GM12878 (cell line): ENCODE results near the gene TNFAIP2. TPM values are rescaled to one million over a fixed set of nuclear protein-coding genes. Genes with fewer than 3 reads are reported as not detected.

Experiments
- ATAC-seq: fragments of 200-7000 bp; cut with Tn5 transposase; 3 replicates; pipeline ENCODE4 v1.9.1; 2020; ENCODE audit warnings: mild to moderate bottlenecking, moderate library complexity
- BruUV-seq: library from RNA; stranded (reverse); fragments of 400-500 nt; replicated peaks from 2 replicates; lab custom pipeline; 2021; lab: Mats Ljungman, UMichigan
- CTCF ChIA-PET: fragments of 300-600 bp; sonication (Branson Sonifier 250); formaldehyde crosslinking; extraction: SDS; loops from one replicate; lab custom pipeline; 2021; ENCODE audit warnings: inconsistent platforms; lab: Yijun Ruan, JAX
- POLR2A ChIA-PET: fragments of 350-600 bp; formaldehyde crosslinking; extraction: SDS; loops from one replicate; lab custom pipeline; 2021; ENCODE audit warnings: inconsistent platforms; lab: Charles Lee
- RAD21 ChIA-PET: fragments of 300-600 bp; sonication (Branson Sonifier 250); formaldehyde crosslinking; loops from one replicate; lab custom pipeline; 2023; ENCODE audit warnings: antibody characterized with exemption; ENCODE audit not compliant: unreplicated experiment; lab: Charles Lee
- SMC1A ChIA-PET: fragments of 300-600 bp; sonication (Branson Sonifier 250); formaldehyde crosslinking; loops from one replicate; lab custom pipeline; 2023; ENCODE audit not compliant: unreplicated experiment, uncharacterized antibody; lab: Charles Lee
- DNase-seq: peaks from one replicate; pipeline ENCODE4 v3.0.0-alpha.2; 2011; ENCODE audit warnings: low read depth, low spot score
- FAIRE-seq: peaks from 3 replicates; lab custom pipeline; 2011; peaks lifted over from hg19 to GRCh38; lab: Jason Lieb, UNC
- H2AFZ ChIP-seq: 2 replicates; pipeline ENCODE4 v1.6.0; 2011; ENCODE audit warnings: low read depth, low read length, control low read depth; ENCODE audit not compliant: control insufficient read depth
- H3K27ac ChIP-seq: 2 replicates; pipeline ENCODE4 v1.5.1; 2011; ENCODE audit warnings: control low read depth; ENCODE audit not compliant: control insufficient read depth, insufficient read depth
- H3K27me3 ChIP-seq, 2 experiments: replicated peaks in 1 of 2; 2 replicates each; pipeline versions ENCODE4 v1.6.0 to v1.6.1; 2011; ENCODE audit warnings: low read length in 1 of 2; ENCODE audit not compliant: control insufficient read depth in 2 of 2, insufficient read depth in 2 of 2
- H3K36me3 ChIP-seq, 2 experiments: 2 replicates each; pipeline ENCODE4 v1.5.1; 2011; ENCODE audit warnings: low read length in 1 of 2; ENCODE audit not compliant: control insufficient read depth in 2 of 2, insufficient read depth in 2 of 2
- H3K4me1 ChIP-seq: 2 replicates; pipeline ENCODE4 v1.6.1; 2011; ENCODE audit warnings: mild to moderate bottlenecking, low read length, moderate library complexity, mixed read lengths; ENCODE audit not compliant: control insufficient read depth, insufficient read depth
- H3K4me2 ChIP-seq: 2 replicates; pipeline ENCODE4 v1.6.0; 2011; ENCODE audit warnings: control low read depth; ENCODE audit not compliant: control insufficient read depth, insufficient read depth
- H3K4me3 ChIP-seq: fragments of 200-600 bp; sonication (generic); 2 replicates; pipeline ENCODE4 v1.5.1; 2016
- H3K79me2 ChIP-seq: 2 replicates; pipeline ENCODE4 v1.6.0; 2011; ENCODE audit warnings: low read length; ENCODE audit not compliant: control insufficient read depth, insufficient read depth
- H3K9ac ChIP-seq: 2 replicates; pipeline ENCODE4 v1.8.0; 2011; ENCODE audit warnings: low read length, control low read depth, mixed read lengths; ENCODE audit not compliant: control insufficient read depth, insufficient read depth
- H3K9me3 ChIP-seq: replicated peaks from 3 replicates; pipeline ENCODE4 v1.5.1; 2011; ENCODE audit warnings: mild to moderate bottlenecking, low read length; ENCODE audit not compliant: control insufficient read depth, insufficient read depth
- H4K20me1 ChIP-seq: 2 replicates; pipeline ENCODE4 v1.6.0; 2011; ENCODE audit not compliant: control insufficient read depth, insufficient read depth
- ATF7 ChIP-seq: fragments of 450-650 bp; IDR thresholded peaks from 2 replicates; pipeline ENCODE4 v1.6.1; 2016; ENCODE audit warnings: low read depth, mild to moderate bottlenecking
- BCLAF1 ChIP-seq: fragments of 450-650 bp; IDR thresholded peaks from 2 replicates; pipeline ENCODE4 v1.6.1; 2017; ENCODE audit warnings: antibody characterized with exemption, mild to moderate bottlenecking, moderate library complexity
- DPF2 ChIP-seq: fragments of 450-650 bp; IDR thresholded peaks from 2 replicates; pipeline ENCODE4 v1.6.1; 2017; ENCODE audit warnings: mild to moderate bottlenecking
- ESRRA ChIP-seq: IDR thresholded peaks from 2 replicates; pipeline ENCODE4 v1.6.1; 2012; ENCODE audit warnings: mild to moderate bottlenecking, low read length, improper control_type of control experiment
- GATAD2B ChIP-seq: fragments of 450-650 bp; conservative IDR thresholded peaks from 2 replicates; pipeline ENCODE4 v1.6.1; 2017; ENCODE audit warnings: low read depth, mild to moderate bottlenecking, moderate library complexity
- IKZF1 ChIP-seq: fragments of 450-650 bp; conservative IDR thresholded peaks from 2 replicates; pipeline ENCODE4 v1.6.1; 2017; ENCODE audit warnings: antibody characterized with exemption, mild to moderate bottlenecking
- IRF4 ChIP-seq: IDR thresholded peaks from 2 replicates; pipeline ENCODE4 v1.6.1; 2011; ENCODE audit warnings: low read depth, low read length
- LARP7 ChIP-seq: fragments of 450-650 bp; IDR thresholded peaks from 2 replicates; pipeline ENCODE4 v1.6.1; 2017; ENCODE audit warnings: mild to moderate bottlenecking
- NBN ChIP-seq: fragments of 450-650 bp; IDR thresholded peaks from 2 replicates; pipeline ENCODE4 v1.6.1; 2016
- NR2C1 ChIP-seq: fragments of 450-650 bp; IDR thresholded peaks from 2 replicates; pipeline ENCODE4 v1.6.1; 2017; ENCODE audit warnings: antibody characterized with exemption, mild to moderate bottlenecking, moderate library complexity
- NR2F1 ChIP-seq: fragments of 450-650 bp; conservative IDR thresholded peaks from 2 replicates; pipeline ENCODE4 v1.6.1; 2017; ENCODE audit warnings: mild to moderate bottlenecking
- PAX5 ChIP-seq: IDR thresholded peaks from 2 replicates; pipeline ENCODE4 v1.6.1; 2011; ENCODE audit warnings: low read depth, low read length, borderline replicate concordance
- RELA ChIP-seq: fragments of 450-650 bp; IDR thresholded peaks from 2 replicates; pipeline ENCODE4 v1.8.0; 2014; ENCODE audit warnings: borderline replicate concordance; ENCODE audit not compliant: partially characterized antibody
- RUNX3 ChIP-seq: IDR thresholded peaks from 2 replicates; pipeline ENCODE4 v1.6.1; 2012; ENCODE audit warnings: low read length, inconsistent platforms
- SPI1 ChIP-seq: IDR thresholded peaks from 2 replicates; pipeline ENCODE4 v1.6.1; 2011; ENCODE audit warnings: low read depth, mild to moderate bottlenecking, low read length, moderate library complexity, borderline replicate concordance; ENCODE audit not compliant: insufficient read depth
- SUPT20H ChIP-seq: IDR thresholded peaks from 2 replicates; pipeline ENCODE4 v1.6.1; 2011; ENCODE audit warnings: low read depth, mild to moderate bottlenecking, low read length, moderate library complexity, borderline replicate concordance; ENCODE audit not compliant: control insufficient read depth
- ZNF384 ChIP-seq: IDR thresholded peaks from 2 replicates; pipeline ENCODE4 v1.6.1; 2012; ENCODE audit warnings: low read depth, mild to moderate bottlenecking, low read length, improper control_type of control experiment, borderline replicate concordance
- ZZZ3 ChIP-seq: IDR thresholded peaks from 2 replicates; pipeline ENCODE4 v1.6.1; 2011; ENCODE audit warnings: low read depth; ENCODE audit not compliant: control insufficient read depth, insufficient read length
- WGBS: methylation state at CpG from one replicate; pipeline ENCODE4 v1.1.6; 2016; ENCODE audit warnings: low lambda C conversion rate; ENCODE audit not compliant: insufficient replicate concordance, insufficient coverage; ENCODE audit errors: missing lambda C conversion rate; 5-methylcytosine and 5-hydroxymethylcytosine counted together
- in situ Hi-C: fragments of 300-500 bp; cut with MboI; formaldehyde crosslinking; loops from 9 replicates; pipeline ENCODE4 v1.14.3; 2018; ENCODE audit warnings: mixed read lengths
- intact Hi-C: fragments of 100-400 bp; cut with micrococcal nuclease; formaldehyde crosslinking; loops from one replicate; pipeline ENCODE4 v1.14.2; 2022; ENCODE audit not compliant: unreplicated experiment
- polyA plus RNA-seq, 11 experiments: library from polyadenylated mRNA; depleted of rRNA in 4 of 11; unstranded in 6 of 11; stranded (reverse) in 5 of 11; fragments of >200 nt; fragmentation: Nextera tagmentation in 4 of 11; fragmentation: Illumina TruSeq in 1 of 11; extraction: Ambion mirVana in 4 of 11; extraction: Trizol in 1 of 11; gene quantifications; 1 replicate in 1 of 11; 2 replicates in 10 of 11; pipeline versions ENCODE4 v1.2.1 to v1.2.3, GENCODE V29; 2011 to 2016; ENCODE audit warnings: inconsistent platforms in 2 of 11, missing spikeins in 2 of 11, low read depth in 1 of 11
- total RNA-seq, 4 experiments: library from RNA; depleted of rRNA in 3 of 4; stranded (reverse); fragments of >200 nt in 3 of 4; fragmentation: Illumina TruSeq in 1 of 4; extraction: Trizol in 1 of 4; gene quantifications; 2 replicates each; pipeline versions ENCODE4 v1.2.1 to v1.2.3, GENCODE V29; 2013 to 2021
- TF ChIP-seq, protein P1 (sequence below): IDR thresholded peaks from 2 replicates; pipeline ENCODE4 v1.6.1; 2012; ENCODE audit warnings: low read depth, low read length, improper control_type of control experiment

The TNFAIP2 gene
- total and polyA plus RNA-seq, 10 of the 15 experiments (the other 5 are each of a cell fraction or from before 2014, with no cell fraction given) = 7.1 to 150 (median 74.5) TPM

DNA sequence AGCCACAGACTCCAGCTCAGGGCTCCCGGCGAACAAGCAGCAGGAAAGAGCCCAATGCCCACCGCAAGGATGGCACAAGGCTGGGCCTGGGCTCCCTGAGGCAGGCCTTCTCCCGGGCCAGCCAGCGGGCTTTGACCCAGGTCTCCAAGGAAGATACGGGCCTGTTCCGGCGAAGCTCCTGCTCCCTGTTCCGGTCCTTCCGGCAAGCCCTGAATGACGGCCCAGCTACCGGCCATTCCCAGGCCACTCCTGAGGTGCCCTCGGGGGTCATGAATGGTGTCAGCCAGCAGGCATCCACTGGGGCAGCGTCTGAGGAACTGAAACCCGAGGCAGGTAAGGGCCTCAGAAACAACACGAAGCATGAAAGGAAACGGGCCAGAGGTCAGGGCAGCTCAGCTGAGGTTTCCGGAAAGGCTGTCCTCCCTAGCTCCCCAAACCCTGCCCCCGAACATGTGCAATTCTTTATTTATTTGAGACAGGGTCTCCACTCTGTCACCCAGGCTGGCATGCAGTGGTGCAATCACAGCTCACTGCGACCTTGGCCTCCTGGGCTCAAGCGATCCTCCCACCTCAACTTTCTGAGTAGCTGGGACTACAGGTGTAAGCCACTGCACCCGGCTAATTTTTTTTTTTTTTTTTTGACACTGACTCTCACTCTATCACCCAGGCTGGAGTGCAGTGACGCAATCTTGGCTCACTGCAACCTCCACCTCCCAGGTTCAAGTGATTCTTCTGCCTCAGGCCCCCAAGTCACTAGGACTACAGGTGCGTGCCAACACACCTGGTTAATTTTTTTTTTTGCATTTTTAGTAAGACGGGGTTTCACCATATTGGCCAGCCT lies 22.8 kb upstream of the TNFAIP2 start:
- Histone ChIP-seq H3K9ac (no peak overlapping the region), H3K4me2 (peak overlapping the region; percentile 75), H3K4me3 (no peak overlapping the region), H4K20me1 (no peaks in the 10 kb centered on the region), H3K27me3 (peaks cover 5 to 11% of the 10 kb centered on the region in 2 experiments; a peak in 2 of 4 replicates), H3K4me1 (peaks cover 23% of the 10 kb centered on the region), H3K79me2 (no peaks in the 10 kb centered on the region), H3K9me3 (no peaks in the 10 kb centered on the region), H3K36me3 (no peaks in the 10 kb centered on the region), H3K27ac (no peak overlapping the region), H2AFZ (peak overlapping the region; percentile 37)
- BruUV-seq = no TSS peak
- RAD21 ChIA-PET = interaction anchor here (1.0 to 3.2 kb wide), 5 partner anchors 26 to 404 kb away, joined by 3 to 14 read pairs (median 7); no protein-coding TSS in a partner anchor
- FAIRE-seq = peak; percentile 96
- 43% methylated on average over 25 of the region's 25 CpGs for WGBS
- DNase-seq = no peak
- SMC1A ChIA-PET = interaction anchor here (1.0 to 1.8 kb wide), 8 partner anchors 14 to 405 kb away, joined by 3 to 6 read pairs (median 3); no protein-coding TSS in a partner anchor
- in situ Hi-C loops (no loop called here), intact Hi-C loops (no loop called here)
- CTCF ChIA-PET = interaction anchor here (0.6 to 2.5 kb wide), 13 partner anchors 8 to 406 kb away, joined by 3 to 23 read pairs (median 5); no protein-coding TSS in a partner anchor
- POLR2A ChIA-PET = interaction anchor here (1.2 kb wide), 1 partner anchor 40 kb away, joined by 6 read pairs; no protein-coding TSS in a partner anchor
- ATAC-seq = peak; percentile 81
- TF ChIP-seq NR2F1 = peak; percentile 97
- no peak for TF ChIP-seq LARP7
- TF ChIP-seq ZNF384 = no peak
- no peak for TF ChIP-seq SUPT20H
- TF ChIP-seq BCLAF1 = no peak
- TF ChIP-seq IKZF1 = peak; percentile 78
- TF ChIP-seq IRF4 = peak; percentile 59; the same call in 1 of the 2 replicates
- peak; percentile 94 for TF ChIP-seq SPI1
- TF ChIP-seq ESRRA = no peak
- TF ChIP-seq RELA = no peak
- peak; percentile 69; the same call in 1 of the 2 replicates for TF ChIP-seq GATAD2B
- peak; percentile 19; the same call in 1 of the 2 replicates for TF ChIP-seq PAX5
- peak; percentile 30; the same call in 1 of the 2 replicates for TF ChIP-seq NR2C1
- peak; percentile 64; the same call in 1 of the 2 replicates for TF ChIP-seq NBN
- TF ChIP-seq RUNX3 = peak; percentile 23; the same call in 1 of the 2 replicates
- TF ChIP-seq ZZZ3 = no peak
- TF ChIP-seq ATF7 = 0 out of 2 replicates have a peak, but pooled peaks have one; percentile 62
- TF ChIP-seq DPF2 = peak; percentile 67
- TF ChIP-seq, protein P1, sequence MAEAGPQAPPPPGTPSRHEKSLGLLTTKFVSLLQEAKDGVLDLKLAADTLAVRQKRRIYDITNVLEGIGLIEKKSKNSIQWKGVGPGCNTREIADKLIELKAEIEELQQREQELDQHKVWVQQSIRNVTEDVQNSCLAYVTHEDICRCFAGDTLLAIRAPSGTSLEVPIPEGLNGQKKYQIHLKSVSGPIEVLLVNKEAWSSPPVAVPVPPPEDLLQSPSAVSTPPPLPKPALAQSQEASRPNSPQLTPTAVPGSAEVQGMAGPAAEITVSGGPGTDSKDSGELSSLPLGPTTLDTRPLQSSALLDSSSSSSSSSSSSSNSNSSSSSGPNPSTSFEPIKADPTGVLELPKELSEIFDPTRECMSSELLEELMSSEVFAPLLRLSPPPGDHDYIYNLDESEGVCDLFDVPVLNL = no peak
